Astrocyte (in vitro differentiated cells and primary cell): ENCODE data around the gene PSMA7. TPM values are rescaled to one million over a fixed set of nuclear protein-coding genes. Genes with fewer than 3 reads are reported as not detected.

Experiments used
- DNase-seq: peaks from one replicate; pipeline ENCODE4 v3.0.0-alpha.2; 2010; ENCODE audit warnings: low read depth
- FAIRE-seq: peaks from 2 replicates; lab custom pipeline; 2011; peaks lifted over from hg19 to GRCh38; lab: Jason Lieb, UNC
- H2AFZ ChIP-seq: 2 replicates; pipeline ENCODE4 v1.6.0; 2012; ENCODE audit warnings: low read depth, low read length, inconsistent platforms
- H3K27ac ChIP-seq: 2 replicates; pipeline ENCODE4 v1.5.1; 2011; ENCODE audit warnings: low read depth, low read length, inconsistent platforms
- H3K27me3 ChIP-seq: 2 replicates; pipeline ENCODE4 v1.6.0; 2011; ENCODE audit warnings: low read length, inconsistent platforms; ENCODE audit not compliant: insufficient read depth
- H3K36me3 ChIP-seq: 2 replicates; pipeline ENCODE4 v1.5.1; 2011; ENCODE audit warnings: low read length, inconsistent platforms; ENCODE audit not compliant: insufficient read depth
- H3K4me1 ChIP-seq: 2 replicates; pipeline ENCODE4 v1.5.1; 2011; ENCODE audit warnings: low read length, inconsistent platforms; ENCODE audit not compliant: insufficient read depth
- H3K4me2 ChIP-seq: 2 replicates; pipeline ENCODE4 v1.6.0; 2012; ENCODE audit warnings: low read length, inconsistent platforms
- H3K4me3 ChIP-seq: 2 replicates; pipeline ENCODE4 v1.5.1; 2011; ENCODE audit warnings: low read depth, mild to moderate bottlenecking, low read length, inconsistent platforms; ENCODE audit not compliant: insufficient read depth
- H3K79me2 ChIP-seq: 2 replicates; pipeline ENCODE4 v1.6.0; 2012; ENCODE audit warnings: mild to moderate bottlenecking, low read length, inconsistent platforms; ENCODE audit not compliant: insufficient read depth
- H3K9ac ChIP-seq: 2 replicates; pipeline ENCODE4 v1.6.0; 2012; ENCODE audit warnings: mild to moderate bottlenecking, low read length, inconsistent platforms
- H3K9me3 ChIP-seq: 2 replicates; pipeline ENCODE4 v1.5.1; 2012; ENCODE audit warnings: low read depth, mild to moderate bottlenecking, low read length, inconsistent platforms; ENCODE audit not compliant: insufficient read depth
- H4K20me1 ChIP-seq: 2 replicates; pipeline ENCODE4 v1.6.0; 2012; ENCODE audit warnings: low read length, inconsistent platforms; ENCODE audit not compliant: insufficient read depth
- H3K27ac Mint-ChIP-seq: one replicate; pipeline ENCODE4 v1.8.0; 2021; ENCODE audit warnings: mild to moderate bottlenecking, mixed read lengths; ENCODE audit not compliant: unreplicated experiment
- H3K27me3 Mint-ChIP-seq: one replicate; pipeline ENCODE4 v1.8.0; 2021; ENCODE audit warnings: low read depth, mixed read lengths; ENCODE audit not compliant: unreplicated experiment
- H3K36me3 Mint-ChIP-seq: one replicate; pipeline ENCODE4 v1.8.0; 2021; ENCODE audit warnings: low read depth, mixed read lengths; ENCODE audit not compliant: unreplicated experiment
- H3K4me1 Mint-ChIP-seq: one replicate; pipeline ENCODE4 v1.8.0; 2021; ENCODE audit warnings: low read depth, mixed read lengths; ENCODE audit not compliant: unreplicated experiment
- H3K4me3 Mint-ChIP-seq: one replicate; pipeline ENCODE4 v1.8.0; 2021; ENCODE audit warnings: mild to moderate bottlenecking, moderate library complexity, mixed read lengths; ENCODE audit not compliant: unreplicated experiment
- H3K9me3 Mint-ChIP-seq: one replicate; pipeline ENCODE4 v1.8.0; 2021; ENCODE audit warnings: mild to moderate bottlenecking, mixed read lengths; ENCODE audit not compliant: unreplicated experiment
- CTCF ChIP-seq: IDR thresholded peaks from 2 replicates; pipeline ENCODE4 v1.5.1; 2011; ENCODE audit warnings: low read depth, mild to moderate bottlenecking, inconsistent platforms, low read length, moderate library complexity; ENCODE audit not compliant: insufficient read depth
- EZH2 ChIP-seq: IDR thresholded peaks from 2 replicates; pipeline ENCODE4 v1.6.1; 2012; ENCODE audit warnings: mild to moderate bottlenecking, low read length, inconsistent platforms; ENCODE audit not compliant: insufficient read depth
- total RNA-seq: library from RNA; stranded (reverse); gene quantifications from 2 replicates; pipeline ENCODE4 v1.2.1, GENCODE V29; 2021

The PSMA7 gene
- total RNA-seq, 1 donor from 2014 or later: 324 TPM

GRCh38 chr20:62104791-62105345 lies 38.3 kb downstream of the PSMA7 start:
- H3K9ac ChIP-seq: no peak overlapping the region
- no peak overlapping the region for H3K4me3 ChIP-seq
- no peaks in the 10 kb centered on the region for H3K27me3 ChIP-seq
- H3K9me3 ChIP-seq: peaks cover 20% of the 10 kb centered on the region
- no peaks in the 10 kb centered on the region for H3K4me1 ChIP-seq
- no peak for FAIRE-seq
- no peak overlapping the region for H3K4me2 ChIP-seq
- H3K9me3 Mint-ChIP-seq: peaks cover 51% of the 10 kb centered on the region
- H3K36me3 Mint-ChIP-seq: peaks cover 4% of the 10 kb centered on the region
- H4K20me1 ChIP-seq: no peaks in the 10 kb centered on the region
- no peak overlapping the region for H3K27ac Mint-ChIP-seq
- H2AFZ ChIP-seq: no peak overlapping the region
- H3K4me1 Mint-ChIP-seq: no peaks in the 10 kb centered on the region
- no peaks in the 10 kb centered on the region for H3K36me3 ChIP-seq
- no peak for DNase-seq
- no peak overlapping the region for H3K4me3 Mint-ChIP-seq
- H3K27me3 Mint-ChIP-seq: peaks cover 17% of the 10 kb centered on the region
- TF ChIP-seq EZH2 (no peak), CTCF (no peak)
- no peaks in the 10 kb centered on the region for H3K79me2 ChIP-seq
- no peak overlapping the region for H3K27ac ChIP-seq

- Mint-ChIP-seq H3K27me3 (peaks cover 20% of the 10 kb centered on the region), H3K4me1 (no peaks in the 10 kb centered on the region), H3K9me3 (peaks cover 50% of the 10 kb centered on the region), H3K4me3 (no peak overlapping the region), H3K36me3 (peaks cover 4% of the 10 kb centered on the region), H3K27ac (no peak overlapping the region)
- Histone ChIP-seq H3K4me1 (no peaks in the 10 kb centered on the region), H3K4me3 (no peak overlapping the region), H3K9me3 (peaks cover 17% of the 10 kb centered on the region), H2AFZ (no peak overlapping the region), H3K9ac (no peak overlapping the region), H3K27me3 (no peaks in the 10 kb centered on the region), H3K79me2 (no peaks in the 10 kb centered on the region), H3K27ac (no peak overlapping the region), H3K36me3 (no peaks in the 10 kb centered on the region), H3K4me2 (no peak overlapping the region), H4K20me1 (no peaks in the 10 kb centered on the region)
- DNase-seq (no peak), FAIRE-seq (no peak)
- TF ChIP-seq EZH2 (no peak), CTCF (no peak)
Observed at GRCh38 chr20:62104234-62104789, 38.9 kb downstream of the PSMA7 start.

GRCh38 chr20:62103508-62104233 lies 39.5 kb downstream of the PSMA7 start:
- Mint-ChIP-seq H3K36me3 (peaks cover 4% of the 10 kb centered on the region), H3K9me3 (peaks cover 44% of the 10 kb centered on the region), H3K27me3 (peaks cover 20% of the 10 kb centered on the region), H3K4me1 (no peaks in the 10 kb centered on the region), H3K27ac (no peak overlapping the region), H3K4me3 (no peak overlapping the region)
- H3K79me2 ChIP-seq: no peaks in the 10 kb centered on the region
- no peak overlapping the region for H3K9ac ChIP-seq
- H4K20me1 ChIP-seq: no peaks in the 10 kb centered on the region
- no peaks in the 10 kb centered on the region for H3K4me1 ChIP-seq
- H3K27ac ChIP-seq: no peak overlapping the region
- no peaks in the 10 kb centered on the region for H3K27me3 ChIP-seq
- H3K4me3 ChIP-seq: no peak overlapping the region
- DNase-seq: no peak
- H2AFZ ChIP-seq: no peak overlapping the region
- FAIRE-seq: no peak
- peaks cover 15% of the 10 kb centered on the region for H3K9me3 ChIP-seq
- TF ChIP-seq CTCF: no peak
- TF ChIP-seq EZH2: no peak
- H3K36me3 ChIP-seq: no peaks in the 10 kb centered on the region
- H3K4me2 ChIP-seq: no peak overlapping the region
